IMR-90 (cell line): ENCODE data around the gene SLC37A1. TPM values are rescaled to one million over a fixed set of nuclear protein-coding genes. Genes with fewer than 3 reads are reported as not detected.

Experiments used
- ATAC-seq: fragments of 200-7000 bp; cut with Tn5 transposase; 2 replicates; pipeline ENCODE4 v1.9.1; 2020; ENCODE audit warnings: low read depth, mild to moderate bottlenecking, moderate library complexity
- BruUV-seq: library from RNA; stranded (reverse); fragments of 400-500 nt; replicated peaks from 2 replicates; lab custom pipeline; 2021; lab: Mats Ljungman, UMichigan
- CTCF ChIA-PET: fragments of 300-600 bp; formaldehyde crosslinking; extraction: SDS; loops from one replicate; lab custom pipeline; 2021; ENCODE audit warnings: antibody characterized with exemption; lab: Yijun Ruan, JAX
- POLR2A ChIA-PET: fragments of 300-600 bp; sonication (Branson Sonifier 250); formaldehyde crosslinking; loops from one replicate; lab custom pipeline; 2022; ENCODE audit warnings: antibody characterized with exemption; ENCODE audit not compliant: unreplicated experiment; lab: Charles Lee
- DNase-seq: peaks from one replicate; pipeline ENCODE4 v3.0.0; 2013
- H2AFZ ChIP-seq: replicated peaks from 2 replicates; pipeline ENCODE3; 2013; ENCODE audit warnings: low read length, mild to moderate bottlenecking; ENCODE audit not compliant: poor library complexity
- H2AK5ac ChIP-seq: 2 replicates; pipeline ENCODE4 v1.6.1; 2013; ENCODE audit warnings: low read depth, low read length, inconsistent platforms
- H2AK9ac ChIP-seq: replicated peaks from 2 replicates; pipeline ENCODE3; 2013; ENCODE audit warnings: mild to moderate bottlenecking, low read depth, low read length, moderate library complexity; ENCODE audit not compliant: poor library complexity
- H2BK120ac ChIP-seq: 2 replicates; pipeline ENCODE4 v1.6.1; 2013; ENCODE audit warnings: low read depth, low read length, inconsistent platforms
- H2BK15ac ChIP-seq: 3 replicates; pipeline ENCODE4 v1.6.1; 2013; ENCODE audit warnings: low read depth, low read length, inconsistent platforms
- H2BK20ac ChIP-seq: 2 replicates; pipeline ENCODE4 v1.6.1; 2013; ENCODE audit warnings: low read depth, mild to moderate bottlenecking, inconsistent platforms, low read length, moderate library complexity
- H2BK5ac ChIP-seq: 2 replicates; pipeline ENCODE4 v1.6.1; 2013; ENCODE audit warnings: mild to moderate bottlenecking, low read depth, low read length, inconsistent platforms; ENCODE audit not compliant: poor library complexity, severe bottlenecking
- H3K14ac ChIP-seq: replicated peaks from 2 replicates; pipeline ENCODE4 v1.6.1; 2013; ENCODE audit warnings: low read depth, low read length, inconsistent platforms
- H3K18ac ChIP-seq: 2 replicates; pipeline ENCODE4 v1.6.1; 2013; ENCODE audit warnings: low read depth, low read length, control low read depth
- H3K23ac ChIP-seq: 2 replicates; pipeline ENCODE4 v1.6.1; 2013; ENCODE audit warnings: low read depth, low read length, inconsistent platforms
- H3K27ac ChIP-seq: 2 replicates; pipeline ENCODE4 v1.5.1; 2013; ENCODE audit warnings: mild to moderate bottlenecking, control low read depth, low read length; ENCODE audit not compliant: insufficient read depth
- H3K27me3 ChIP-seq: 2 replicates; pipeline ENCODE4 v1.6.1; 2013; ENCODE audit warnings: low read length; ENCODE audit not compliant: control insufficient read depth, insufficient read depth
- H3K36me3 ChIP-seq: 2 replicates; pipeline ENCODE4 v1.6.1; 2013; ENCODE audit warnings: low read length, mixed read lengths; ENCODE audit not compliant: control insufficient read depth, insufficient read depth
- H3K4ac ChIP-seq: 2 replicates; pipeline ENCODE4 v1.6.1; 2013; ENCODE audit warnings: low read depth, low read length, inconsistent platforms
- H3K4me1 ChIP-seq: 2 replicates; pipeline ENCODE4 v1.6.1; 2013; ENCODE audit warnings: low read length, mixed read lengths; ENCODE audit not compliant: control insufficient read depth, insufficient read depth
- H3K4me2 ChIP-seq: 2 replicates; pipeline ENCODE4 v1.6.1; 2013; ENCODE audit warnings: low read depth, mild to moderate bottlenecking, control low read depth, low read length, moderate library complexity
- H3K4me3 ChIP-seq: 2 replicates; pipeline ENCODE4 v1.5.1; 2013; ENCODE audit warnings: low read depth, mild to moderate bottlenecking, control low read depth, low read length, moderate library complexity; ENCODE audit not compliant: insufficient read depth
- H3K56ac ChIP-seq: 2 replicates; pipeline ENCODE4 v1.6.1; 2013; ENCODE audit warnings: low read length, inconsistent platforms; ENCODE audit not compliant: insufficient read depth; ENCODE audit errors: extremely low read depth
- H3K79me1 ChIP-seq, 2 experiments: 2 replicates each; pipeline ENCODE4 v1.6.1; 2013; ENCODE audit warnings: low read length in 2 of 2, inconsistent platforms in 1 of 2, low read depth in 1 of 2
- H3K9ac ChIP-seq: 2 replicates; pipeline ENCODE4 v1.6.1; 2013; ENCODE audit warnings: low read depth, low read length, control low read depth
- H3K9me1 ChIP-seq: 2 replicates; pipeline ENCODE4 v1.6.1; 2013; ENCODE audit warnings: low read length, inconsistent platforms; ENCODE audit not compliant: insufficient read depth
- H3K9me3 ChIP-seq: 2 replicates; pipeline ENCODE4 v1.6.1; 2013; ENCODE audit warnings: low read length; ENCODE audit not compliant: control insufficient read depth, insufficient read depth
- H4K20me1 ChIP-seq: 2 replicates; pipeline ENCODE4 v1.6.1; 2013; ENCODE audit warnings: low read length, inconsistent platforms; ENCODE audit not compliant: insufficient read depth
- H4K5ac ChIP-seq: 2 replicates; pipeline ENCODE4 v1.6.1; 2013; ENCODE audit warnings: mild to moderate bottlenecking, low read depth, low read length, control low read depth
- H4K8ac ChIP-seq, 2 experiments: 2 replicates each; pipeline ENCODE4 v1.6.1; 2013; ENCODE audit warnings: low read depth in 2 of 2, low read length in 2 of 2, control low read depth in 1 of 2, inconsistent platforms in 1 of 2
- H4K91ac ChIP-seq: 2 replicates; pipeline ENCODE4 v1.6.1; 2013; ENCODE audit warnings: low read depth, low read length, inconsistent platforms; ENCODE audit not compliant: insufficient read depth
- BHLHE40 ChIP-seq: fragments of 150-350 bp; IDR thresholded peaks from 2 replicates; pipeline ENCODE4 v1.6.1; 2016; ENCODE audit warnings: mild to moderate bottlenecking, low read depth, low read length
- CHD1 ChIP-seq: IDR thresholded peaks from 2 replicates; pipeline ENCODE4 v1.6.1; 2012; ENCODE audit warnings: low read depth, low read length, improper control_type of control experiment
- MAZ ChIP-seq: IDR thresholded peaks from 2 replicates; pipeline ENCODE4 v1.6.1; 2012; ENCODE audit warnings: low read depth, mild to moderate bottlenecking, low read length, improper control_type of control experiment, moderate library complexity, borderline replicate concordance
- NFE2L2 ChIP-seq: fragments of 150-350 bp; IDR thresholded peaks from 2 replicates; pipeline ENCODE4 v1.6.1; 2016; ENCODE audit warnings: low read depth, mild to moderate bottlenecking, low read length
- POLR2A ChIP-seq: IDR thresholded peaks from 2 replicates; pipeline ENCODE4 v1.6.1; 2012; ENCODE audit warnings: mild to moderate bottlenecking, low read depth, low read length
- SMC3 ChIP-seq: fragments of 150-350 bp; IDR thresholded peaks from 2 replicates; pipeline ENCODE4 v1.6.1; 2016; ENCODE audit warnings: low read depth, mild to moderate bottlenecking, antibody characterized with exemption, low read length, moderate library complexity
- USF2 ChIP-seq: fragments of 150-350 bp; IDR thresholded peaks from 2 replicates; pipeline ENCODE4 v1.6.1; 2017; ENCODE audit warnings: mild to moderate bottlenecking, antibody characterized with exemption, low read length, low read depth
- WGBS, 2 experiments: methylation state at CpG; one replicate each; pipeline versions ENCODE4 v1.1.5 to v1.1.7; 2013; ENCODE audit warnings: missing lambda C conversion rate in 2 of 2; ENCODE audit not compliant: insufficient read length in 1 of 2; ENCODE audit errors: extremely low coverage in 2 of 2; 5-methylcytosine and 5-hydroxymethylcytosine counted together
- dilution Hi-C: fragments of 300-500 bp; cut with HindIII; formaldehyde crosslinking; loops from one replicate; pipeline ENCODE4 v1.14.3; 2018; ENCODE audit warnings: low sequenced_read_pairs; ENCODE audit not compliant: unreplicated experiment
- in situ Hi-C: fragments of 300-500 bp; cut with MboI; formaldehyde crosslinking; loops from 3 replicates; pipeline ENCODE4 v1.14.3; 2019; ENCODE audit warnings: low sequenced_read_pairs, inconsistent platforms, mixed read lengths
- intact Hi-C: fragments of 100-400 bp; cut with micrococcal nuclease; formaldehyde crosslinking; loops from 2 replicates; pipeline ENCODE4 v1.10.0; 2022
- polyA plus RNA-seq, 3 experiments: library from polyadenylated mRNA; depleted of rRNA; stranded (reverse); fragments of >200 nt; gene quantifications; 2 replicates each; pipeline ENCODE4 v1.2.3, GENCODE V29; 2012; ENCODE audit warnings: low replicate concordance in 1 of 3
- total RNA-seq: library from RNA; depleted of rRNA; stranded (reverse); fragments of >200 nt; gene quantifications from 2 replicates; pipeline ENCODE4 v1.2.3, GENCODE V29; 2012

The SLC37A1 gene
- total and polyA plus RNA-seq, 2 of the 4 experiments (the other 2 are of a cell fraction) = 0.36 to 0.48 TPM

- Histone ChIP-seq H3K9ac (no peak overlapping the region), H4K20me1 (no peaks in the 10 kb centered on the region), H2BK15ac (no peak overlapping the region), H3K23ac (no peak overlapping the region), H3K9me1 (no peaks in the 10 kb centered on the region), H4K91ac (no peak overlapping the region), H3K4me1 (no peaks in the 10 kb centered on the region), H3K27ac (no peak overlapping the region), H3K4ac (no peak overlapping the region), H2BK5ac (no peak overlapping the region), H3K4me2 (no peak overlapping the region), H4K5ac (no peak overlapping the region), H3K56ac (no peak overlapping the region), H3K18ac (no peak overlapping the region), H3K79me1 (no peaks in the 10 kb centered on the region), H2AK9ac (no peak overlapping the region), H2BK120ac (no peak overlapping the region), H4K8ac (no peak overlapping the region), H3K9me3 (no peaks in the 10 kb centered on the region), H2BK20ac (no peak overlapping the region), H3K14ac (no peak overlapping the region), H3K27me3 (peaks cover 22% of the 10 kb centered on the region), H2AK5ac (no peak overlapping the region), H3K36me3 (no peaks in the 10 kb centered on the region), H3K4me3 (no peak overlapping the region), H2AFZ (no peak overlapping the region)
- TF ChIP-seq NFE2L2 = no peak
- no peak for TF ChIP-seq POLR2A
- TF ChIP-seq MAZ = no peak
- no peak for TF ChIP-seq BHLHE40
- no peak for TF ChIP-seq CHD1
- TF ChIP-seq USF2 = no peak
- TF ChIP-seq SMC3 = no peak
- BruUV-seq = no TSS peak
- intact Hi-C loops = no loop called here
- no peak for DNase-seq
- POLR2A ChIA-PET = no interaction called here
- no peak for ATAC-seq
- CTCF ChIA-PET = interaction anchor here (0.9 kb wide), 1 partner anchor 273 kb away, joined by 3 read pairs; no protein-coding TSS in a partner anchor
- dilution Hi-C loops = no loop called here
- 90% methylated on average over 7 of the region's 22 CpGs; no CpG with 5 or more reads in 1 of the 2 experiments for WGBS, 2 experiments
- in situ Hi-C loops = loop anchor here (10.0 kb wide), 1 partner anchor 202 kb away; no protein-coding TSS in a partner anchor
Measured at GRCh38 chr21:42582787-42583476, 69.3 kb downstream of the SLC37A1 start.
